A549 (cell line): ENCODE measurements around the gene ADSS1. TPM values are rescaled to one million over a fixed set of nuclear protein-coding genes. Genes with fewer than 3 reads are reported as not detected.

Experiments used
- ATAC-seq, 2 experiments: fragments of 200-7000 bp in 1 of 2; fragments of >200 bp in 1 of 2; cut with Nextera tagmentation in 1 of 2; cut with Tn5 transposase in 1 of 2; 3 replicates each; pipeline versions ENCODE4 v1.8.0 to v1.9.1; 2018 to 2020; ENCODE audit warnings: mild to moderate bottlenecking in 1 of 2, moderate library complexity in 1 of 2
- CTCF ChIA-PET: fragments of 300-600 bp; sonication (Branson Sonifier 250); formaldehyde crosslinking; extraction: SDS; loops from one replicate; lab custom pipeline; 2021; ENCODE audit warnings: antibody characterized with exemption, inconsistent platforms; lab: Yijun Ruan, JAX
- POLR2A ChIA-PET: fragments of 350-600 bp; formaldehyde crosslinking; extraction: SDS; loops from one replicate; lab custom pipeline; 2021; ENCODE audit warnings: antibody characterized with exemption, inconsistent platforms; lab: Yijun Ruan, JAX
- DNase-seq, 2 experiments: peaks; one replicate each; pipeline versions ENCODE4 v3.0.0 to v3.0.0-alpha.2; 2011 to 2016; ENCODE audit warnings: low read depth in 1 of 2, low spot score in 1 of 2
- FAIRE-seq: peaks from 2 replicates; lab custom pipeline; 2011; peaks lifted over from hg19 to GRCh38; lab: Jason Lieb, UNC
- H3K27ac ChIP-seq, 2 experiments: fragments of >200 bp; sonication (Bioruptor Twin); formaldehyde crosslinking; 3 replicates each; pipeline ENCODE4 v1.5.1; 2016 to 2017
- H3K4me1 ChIP-seq: fragments of >200 bp; sonication (Bioruptor Twin); formaldehyde crosslinking; 3 replicates; pipeline ENCODE4 v1.6.1; 2016
- H3K4me2 ChIP-seq: fragments of >200 bp; sonication (Bioruptor Twin); formaldehyde crosslinking; 3 replicates; pipeline ENCODE4 v1.6.1; 2016
- H3K4me3 ChIP-seq: fragments of >200 bp; sonication (Bioruptor Twin); formaldehyde crosslinking; 3 replicates; pipeline ENCODE4 v1.5.1; 2016
- H3K9me3 ChIP-seq: fragments of >200 bp; sonication (Bioruptor Twin); formaldehyde crosslinking; 3 replicates; pipeline ENCODE4 v1.6.1; 2016
- ATOH8 ChIP-seq: fragments of 250-450 bp; sonication (Bioruptor Pico); IDR thresholded peaks from 2 replicates; pipeline ENCODE4 v1.5.0; 2020; ENCODE audit warnings: low read depth, mild to moderate bottlenecking, moderate library complexity
- CBX2 ChIP-seq: fragments of 200-600 bp; sonication (generic); IDR thresholded peaks from 2 replicates; pipeline ENCODE4 v1.6.1; 2016; ENCODE audit warnings: low read depth, mild to moderate bottlenecking, borderline replicate concordance
- CBX8 ChIP-seq: fragments of 200-600 bp; sonication (generic); IDR thresholded peaks from 2 replicates; pipeline ENCODE4 v1.6.1; 2016
- CEBPB ChIP-seq, 2 experiments: fragments of >200 bp in 1 of 2; sonication (Bioruptor Twin) in 1 of 2; formaldehyde crosslinking in 1 of 2; IDR thresholded peaks; 2 replicates each; pipeline ENCODE4 v1.6.1; 2012 to 2016
- CHD2 ChIP-seq: fragments of 150-350 bp; IDR thresholded peaks from 2 replicates; pipeline ENCODE4 v1.6.1; 2014; ENCODE audit warnings: low read length; ENCODE audit not compliant: partially characterized antibody
- E2F6 ChIP-seq: IDR thresholded peaks from 2 replicates; pipeline ENCODE4 v1.6.1; 2012; ENCODE audit warnings: low read depth, borderline replicate concordance
- EHF ChIP-seq: fragments of 250-450 bp; sonication (Bioruptor Pico); IDR thresholded peaks from 2 replicates; pipeline ENCODE4 v1.5.0; 2020; ENCODE audit warnings: mild to moderate bottlenecking
- EHMT2 ChIP-seq: fragments of 200-600 bp; sonication (generic); IDR thresholded peaks from 2 replicates; pipeline ENCODE4 v1.6.1; 2016; ENCODE audit warnings: antibody characterized with exemption, low read depth, mild to moderate bottlenecking, moderate library complexity
- EP300 ChIP-seq, 2 experiments: fragments of >200 bp; sonication (Bioruptor Twin); formaldehyde crosslinking; IDR thresholded peaks; 2 replicates in 1 of 2; 3 replicates in 1 of 2; pipeline ENCODE4 v1.6.1; 2016 to 2017
- GATA3 ChIP-seq: IDR thresholded peaks from 2 replicates; pipeline ENCODE4 v1.6.1; 2012; ENCODE audit warnings: borderline replicate concordance
- HOXB13 ChIP-seq: fragments of 250-450 bp; sonication (Bioruptor Pico); IDR thresholded peaks from 2 replicates; pipeline ENCODE4 v1.5.0; 2020; ENCODE audit warnings: low read depth, mild to moderate bottlenecking, moderate library complexity
- HOXB5 ChIP-seq: fragments of 250-450 bp; sonication (Bioruptor Pico); IDR thresholded peaks from 2 replicates; pipeline ENCODE4 v1.5.0; 2020; ENCODE audit warnings: mild to moderate bottlenecking, moderate library complexity
- JUN ChIP-seq, 2 experiments: fragments of >200 bp; sonication (Bioruptor Twin); formaldehyde crosslinking; IDR thresholded peaks; 2 replicates in 1 of 2; 3 replicates in 1 of 2; pipeline ENCODE4 v1.6.1; 2016 to 2017
- KDM1A ChIP-seq: fragments of 200-600 bp; sonication (generic); IDR thresholded peaks from 2 replicates; pipeline ENCODE4 v1.6.1; 2016; ENCODE audit warnings: low read depth, mild to moderate bottlenecking
- MAFK ChIP-seq: fragments of 450-650 bp; IDR thresholded peaks from 2 replicates; pipeline ENCODE4 v1.6.1; 2014; ENCODE audit not compliant: partially characterized antibody
- MYC ChIP-seq: IDR thresholded peaks from 2 replicates; pipeline ENCODE4 v1.6.1; 2012; ENCODE audit warnings: mild to moderate bottlenecking, inconsistent platforms, low read length, improper control_type of control experiment, borderline replicate concordance
- PHF8 ChIP-seq: fragments of 200-600 bp; sonication (generic); IDR thresholded peaks from 2 replicates; pipeline ENCODE4 v1.6.1; 2016; ENCODE audit warnings: low read depth, mild to moderate bottlenecking, antibody characterized with exemption, moderate library complexity, borderline replicate concordance
- SMC3 ChIP-seq: fragments of >200 bp; sonication (Bioruptor Twin); formaldehyde crosslinking; IDR thresholded peaks from 3 replicates; pipeline ENCODE4 v1.6.1; 2018; ENCODE audit warnings: inconsistent platforms
- SREBF2 ChIP-seq: fragments of 450-650 bp; IDR thresholded peaks from 2 replicates; pipeline ENCODE4 v1.6.1; 2014; ENCODE audit warnings: mild to moderate bottlenecking, moderate library complexity
- ZFP36 ChIP-seq: fragments of 450-650 bp; IDR thresholded peaks from 2 replicates; pipeline ENCODE4 v1.6.1; 2014; ENCODE audit warnings: borderline replicate concordance; ENCODE audit not compliant: partially characterized antibody
- WGBS: methylation state at CpG from one replicate; pipeline ENCODE4 v1.1.6; 2017; ENCODE audit errors: missing lambda C conversion rate; 5-methylcytosine and 5-hydroxymethylcytosine counted together
- polyA plus RNA-seq, 4 experiments: library from polyadenylated mRNA; depleted of rRNA in 3 of 4; stranded (reverse); fragments of >200 nt; fragmentation: RNase III in 1 of 4; extraction: RNeasy Plus Mini Kit Qiagen cat#74134 plus additional on column Dnase treatment in 1 of 4; gene quantifications; 2 replicates in 3 of 4; 3 replicates in 1 of 4; pipeline ENCODE4 v1.2.3, GENCODE V29; 2011 to 2017
- TF ChIP-seq, protein P1 (sequence below): fragments of 450-650 bp; IDR thresholded peaks from 2 replicates; pipeline ENCODE4 v1.6.1; 2014; ENCODE audit warnings: antibody characterized with exemption

Gene ADSS1
- polyA plus RNA-seq, 2 of the 4 experiments (the other 2 are of a cell fraction), result 6.2 to 10.1 TPM

- no peak for DNase-seq
- Histone ChIP-seq H3K4me3 (no peak overlapping the region), H3K4me1 (peaks cover 85% of the 10 kb centered on the region), H3K27ac (peak overlapping the region in 1 of 2 experiments; percentile 98; a peak in 3 of 6 replicates), H3K9me3 (no peaks in the 10 kb centered on the region), H3K4me2 (peak overlapping the region; percentile 86)
- no peak for FAIRE-seq
- CTCF ChIA-PET, result interaction anchor here (0.9 to 13.1 kb wide), 5 partner anchors 11 to 32 kb away, joined by 3 to 143 read pairs (median 5); partner anchors contain the start of gene ADSS1
- POLR2A ChIA-PET, result interaction anchor here (2.2 kb wide), 1 partner anchor 16 kb away, joined by 4 read pairs; no protein-coding TSS in a partner anchor
- no peak for ATAC-seq
- WGBS, result 85% methylated on average over 20 of the region's 26 CpGs
- TF ChIP-seq CHD2, result no peak
- TF ChIP-seq KDM1A, result peak; percentile 55; the same call in 1 of the 2 replicates
- TF ChIP-seq MAFK, result no peak
Measured at GRCh38 chr14:104693482-104694431, 30.3 kb upstream of the ADSS1 start.

- H3K4me3 ChIP-seq, result no peak overlapping the region
- DNase-seq (no peak), FAIRE-seq (no peak), ATAC-seq (no peak)
- peak overlapping the region; percentile 76 for H3K4me2 ChIP-seq
- CTCF ChIA-PET, result interaction anchor here (1.2 to 13.1 kb wide), 5 partner anchors 11 to 31 kb away, joined by 4 to 143 read pairs (median 5); partner anchors contain the start of gene ADSS1
- TF ChIP-seq EHMT2, result no peak
- no peak for TF ChIP-seq MYC
- no peak for TF ChIP-seq MAFK
- TF ChIP-seq JUN (IDR thresholded peaks at IDR 0.05), result no peak
- TF ChIP-seq PHF8, result no peak
- TF ChIP-seq, protein P1, sequence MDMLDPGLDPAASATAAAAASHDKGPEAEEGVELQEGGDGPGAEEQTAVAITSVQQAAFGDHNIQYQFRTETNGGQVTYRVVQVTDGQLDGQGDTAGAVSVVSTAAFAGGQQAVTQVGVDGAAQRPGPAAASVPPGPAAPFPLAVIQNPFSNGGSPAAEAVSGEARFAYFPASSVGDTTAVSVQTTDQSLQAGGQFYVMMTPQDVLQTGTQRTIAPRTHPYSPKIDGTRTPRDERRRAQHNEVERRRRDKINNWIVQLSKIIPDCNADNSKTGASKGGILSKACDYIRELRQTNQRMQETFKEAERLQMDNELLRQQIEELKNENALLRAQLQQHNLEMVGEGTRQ, result no peak
- TF ChIP-seq HOXB13 (CRISPR knock-in tag), result no peak
- TF ChIP-seq CEBPB (IDR thresholded peaks at IDR 0.05), result no peak
- no peak for TF ChIP-seq SREBF2
- no peak for TF ChIP-seq SMC3
- no peak for TF ChIP-seq CBX2
- TF ChIP-seq GATA3, result no peak
- no peak for TF ChIP-seq ATOH8
- no peak for TF ChIP-seq HOXB5 (CRISPR knock-in tag)
- TF ChIP-seq EHF (CRISPR knock-in tag), result no peak
- TF ChIP-seq E2F6, result no peak
- no peak for TF ChIP-seq EP300 (IDR thresholded peaks at IDR 0.05)
- no peak for TF ChIP-seq CBX8
- TF ChIP-seq ZFP36, result no peak
- H3K4me1 ChIP-seq, result peaks cover 91% of the 10 kb centered on the region
- H3K9me3 ChIP-seq, result no peaks in the 10 kb centered on the region
- H3K27ac ChIP-seq, result peak overlapping the region; percentile 32 to 98; a peak in 4 of 6 replicates
- POLR2A ChIA-PET, result interaction anchor here (2.2 kb wide), 1 partner anchor 17 kb away, joined by 4 read pairs; no protein-coding TSS in a partner anchor
- WGBS, result 74% methylated on average over 15 of the region's 15 CpGs
Measured at GRCh38 chr14:104694475-104694950, 29.5 kb upstream of the ADSS1 start.
